HCT116 (cell line): Measurements from ENCODE around the gene PRR20B. TPM values are rescaled to one million over a fixed set of nuclear protein-coding genes. Genes with fewer than 3 reads are reported as not detected.

ENCODE experiments used
- total RNA-seq: library from RNA; stranded (reverse); gene quantifications from one replicate; pipeline ENCODE4 v1.2.1, GENCODE V29; 2021; ENCODE audit not compliant: unreplicated experiment

PRR20B gene
- total RNA-seq, 1 experiment from 2014 or later = not detected

Other genes starting within 250 kb of the PRR20B start
- not detected for gene PRR20A, start 6.6 kb upstream of the PRR20B start, total RNA-seq
- gene PRR20C, start 6.6 kb downstream of the PRR20B start, total RNA-seq = not detected
- not detected for gene PRR20D, start 13.1 kb downstream of the PRR20B start, total RNA-seq
- not detected for gene PRR20E, start 19.7 kb downstream of the PRR20B start, total RNA-seq